ENCODE data around the gene ABL1.

GRCh38 chr9:130899051-130899748, 64.1 kb downstream of the ABL1 start:
- TF ChIP-seq POLR2A (IDR thresholded peaks at IDR 0.05; ENCODE audit: low read length) (no peak), GATA1 (IDR thresholded peaks at IDR 0.05; ENCODE audit: low read depth, low read length) (no peak)

All from erythroblast (primary cell).